Measurements from ENCODE around the gene PNKP.

- TF ChIP-seq CTCF (conservative IDR thresholded peaks at IDR 0.05; ENCODE audit: low read depth, low read length) (no peak), EZH2 (IDR thresholded peaks at IDR 0.05; ENCODE audit: borderline replicate concordance, low read depth, low read length, poor library complexity, severe bottlenecking) (no peak)
Measured at GRCh38 chr19:49833599-49833998, 33.8 kb downstream of the PNKP start.
